ENCODE results near the gene OCA2. TPM values are rescaled to one million over a fixed set of nuclear protein-coding genes. Genes with fewer than 3 reads are reported as not detected.

The OCA2 gene
- total RNA-seq, 1 experiment from 2014 or later = 0.31 TPM

GRCh38 chr15:27833178-27833577, 265.9 kb downstream of the OCA2 start:
- H3K23me2 ChIP-seq (ENCODE audit: insufficient read length, low read depth, low read length, poor library complexity, severe bottlenecking) = no peaks in the 10 kb centered on the region
- no peaks in the 10 kb centered on the region for H4K20me1 ChIP-seq (ENCODE audit: control insufficient read depth, insufficient read depth, insufficient read length)
- no peak overlapping the region for H3K27ac ChIP-seq (ENCODE audit: insufficient read length, low read depth, low read length)
- H2BK5ac ChIP-seq (ENCODE audit: insufficient read length, low read length) = no peak overlapping the region
- Mint-ChIP-seq H3K4me3 (no peak overlapping the region), H3K27ac (no peak overlapping the region), H3K4me1 (peaks cover 3% of the 10 kb centered on the region in 2 experiments; a peak in 1 of 4 replicates), H3K27me3 (ENCODE audit: low read depth) (peaks cover 2% of the 10 kb centered on the region; the same call in 1 of the 2 replicates), H3K36me3 (ENCODE audit: insufficient read depth in 1 of 3, low read depth in 3 of 3) (no peaks in the 10 kb centered on the region), H3K9me3 (peaks cover 0 to 2% of the 10 kb centered on the region in 2 experiments; a peak in 1 of 5 replicates)
- H3K4me1 ChIP-seq (ENCODE audit: insufficient read depth, low read length) = no peaks in the 10 kb centered on the region
- no peak overlapping the region for H4K91ac ChIP-seq (ENCODE audit: insufficient read length, low read depth, low read length)
- H3K4ac ChIP-seq (ENCODE audit: low read depth, low read length) = no peak overlapping the region
- no peak overlapping the region for H3K56ac ChIP-seq (ENCODE audit: insufficient read length, low read depth, low read length)
- H2BK20ac ChIP-seq (ENCODE audit: low read depth, low read length, poor library complexity, severe bottlenecking) = no peak overlapping the region
- no peak overlapping the region for H3K14ac ChIP-seq (ENCODE audit: insufficient read depth, low read length)
- H3K23ac ChIP-seq (ENCODE audit: insufficient read length, low read depth, low read length) = no peak overlapping the region
- H3K9me3 ChIP-seq (ENCODE audit: control insufficient read depth, low read depth, low read length) = no peaks in the 10 kb centered on the region
- H3T11ph ChIP-seq (ENCODE audit: low read length) = no peak overlapping the region
- no peaks in the 10 kb centered on the region for H3K79me1 ChIP-seq (ENCODE audit: insufficient read depth, low read depth, low read length, poor library complexity, severe bottlenecking)
- no peak overlapping the region for H3K18ac ChIP-seq (ENCODE audit: insufficient read length, low read depth, low read length)
- WGBS (ENCODE audit: extremely low coverage, insufficient read length, low lambda C conversion rate) = no CpG with 5 or more reads among the region's 4 CpGs
- TF ChIP-seq, protein P1, sequence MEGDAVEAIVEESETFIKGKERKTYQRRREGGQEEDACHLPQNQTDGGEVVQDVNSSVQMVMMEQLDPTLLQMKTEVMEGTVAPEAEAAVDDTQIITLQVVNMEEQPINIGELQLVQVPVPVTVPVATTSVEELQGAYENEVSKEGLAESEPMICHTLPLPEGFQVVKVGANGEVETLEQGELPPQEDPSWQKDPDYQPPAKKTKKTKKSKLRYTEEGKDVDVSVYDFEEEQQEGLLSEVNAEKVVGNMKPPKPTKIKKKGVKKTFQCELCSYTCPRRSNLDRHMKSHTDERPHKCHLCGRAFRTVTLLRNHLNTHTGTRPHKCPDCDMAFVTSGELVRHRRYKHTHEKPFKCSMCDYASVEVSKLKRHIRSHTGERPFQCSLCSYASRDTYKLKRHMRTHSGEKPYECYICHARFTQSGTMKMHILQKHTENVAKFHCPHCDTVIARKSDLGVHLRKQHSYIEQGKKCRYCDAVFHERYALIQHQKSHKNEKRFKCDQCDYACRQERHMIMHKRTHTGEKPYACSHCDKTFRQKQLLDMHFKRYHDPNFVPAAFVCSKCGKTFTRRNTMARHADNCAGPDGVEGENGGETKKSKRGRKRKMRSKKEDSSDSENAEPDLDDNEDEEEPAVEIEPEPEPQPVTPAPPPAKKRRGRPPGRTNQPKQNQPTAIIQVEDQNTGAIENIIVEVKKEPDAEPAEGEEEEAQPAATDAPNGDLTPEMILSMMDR (conservative IDR thresholded peaks at IDR 0.05) = no peak
- H2BK15ac ChIP-seq (ENCODE audit: low read depth, low read length) = no peak overlapping the region
- no peak overlapping the region for H3K4me2 ChIP-seq (ENCODE audit: insufficient read depth, insufficient read length, low read length)
- no peaks in the 10 kb centered on the region for H3K79me2 ChIP-seq (ENCODE audit: insufficient read depth, low read length)
- no peak overlapping the region for H2BK120ac ChIP-seq (ENCODE audit: low read depth, low read length, poor library complexity, severe bottlenecking)
- no peak overlapping the region for H2AFZ ChIP-seq (ENCODE audit: low read length)
- H4K8ac ChIP-seq (replicated peaks; ENCODE audit: insufficient read length, low read depth, low read length) = no peak overlapping the region
- no peak overlapping the region for H2AK5ac ChIP-seq (ENCODE audit: insufficient read length, low read length)
- H3K9ac ChIP-seq (ENCODE audit: extremely low read depth, insufficient read length, low read length) = no peak overlapping the region
- H4K5ac ChIP-seq (ENCODE audit: insufficient read length, low read depth, low read length) = no peak overlapping the region
- no peak for DNase-seq
- no peak overlapping the region for H2BK12ac ChIP-seq (ENCODE audit: insufficient read length, low read depth, low read length)
- H3K27me3 ChIP-seq (ENCODE audit: insufficient read depth, low read length) = no peaks in the 10 kb centered on the region

All from H9 (cell line).